Stimulated activated CD4-positive, alpha-beta T cell treated with anti-CD3 and anti-CD28 coated beads, Interleukin-1b, Interleukin-23, amount 100 ng/mL, for 1 hour (primary cell): ENCODE data around the gene SLC30A2.

Experiments
- DNase-seq, 2 donors: peaks; one replicate each; pipeline ENCODE4 v3.0.0-alpha.2; 2020; ENCODE audit warnings: low read depth in 2 of 2

Gene SLC30A2

DNA sequence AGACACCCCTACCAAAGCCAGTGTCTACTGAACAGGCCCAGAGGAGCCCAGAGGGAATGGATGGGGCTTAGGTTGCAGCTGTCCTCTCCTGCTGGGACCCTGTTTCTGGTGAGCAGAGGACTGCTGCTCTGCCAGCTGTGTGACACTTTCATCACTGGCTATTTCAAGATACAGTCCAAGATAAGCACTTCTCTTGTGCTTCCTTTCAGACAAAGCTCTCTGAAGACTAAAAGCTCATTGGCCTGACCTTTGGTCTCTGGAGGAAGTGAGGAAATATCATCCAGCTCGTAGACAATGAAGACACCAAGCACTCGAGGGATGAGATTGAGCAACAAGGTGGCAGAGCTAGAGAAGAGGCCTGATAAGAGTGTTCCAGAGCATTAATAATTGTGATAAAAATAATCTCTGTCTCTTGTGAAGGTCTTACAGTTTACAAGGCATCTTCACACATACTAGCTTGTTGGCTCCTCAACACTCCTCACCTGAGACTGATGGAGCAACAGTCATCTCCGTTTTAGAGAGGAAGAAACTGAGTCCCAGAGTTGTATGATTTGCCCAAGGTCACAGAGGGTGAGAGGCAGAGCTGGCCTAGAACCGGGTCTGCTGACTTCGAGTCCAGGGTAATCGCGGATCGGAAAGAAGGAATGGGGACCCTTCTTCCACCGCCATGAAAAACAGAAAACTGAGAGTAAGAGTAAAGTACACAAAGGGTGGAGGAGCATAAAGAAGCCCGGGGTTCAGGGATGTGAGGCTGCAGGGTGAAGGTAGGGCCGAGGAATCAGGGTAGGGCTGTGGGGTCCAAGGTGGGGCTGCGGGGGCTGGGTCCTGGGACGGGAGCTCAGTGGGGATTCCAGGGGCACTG, 48.7 kb downstream of the SLC30A2 start:
- DNase-seq, result no peak

DNA sequence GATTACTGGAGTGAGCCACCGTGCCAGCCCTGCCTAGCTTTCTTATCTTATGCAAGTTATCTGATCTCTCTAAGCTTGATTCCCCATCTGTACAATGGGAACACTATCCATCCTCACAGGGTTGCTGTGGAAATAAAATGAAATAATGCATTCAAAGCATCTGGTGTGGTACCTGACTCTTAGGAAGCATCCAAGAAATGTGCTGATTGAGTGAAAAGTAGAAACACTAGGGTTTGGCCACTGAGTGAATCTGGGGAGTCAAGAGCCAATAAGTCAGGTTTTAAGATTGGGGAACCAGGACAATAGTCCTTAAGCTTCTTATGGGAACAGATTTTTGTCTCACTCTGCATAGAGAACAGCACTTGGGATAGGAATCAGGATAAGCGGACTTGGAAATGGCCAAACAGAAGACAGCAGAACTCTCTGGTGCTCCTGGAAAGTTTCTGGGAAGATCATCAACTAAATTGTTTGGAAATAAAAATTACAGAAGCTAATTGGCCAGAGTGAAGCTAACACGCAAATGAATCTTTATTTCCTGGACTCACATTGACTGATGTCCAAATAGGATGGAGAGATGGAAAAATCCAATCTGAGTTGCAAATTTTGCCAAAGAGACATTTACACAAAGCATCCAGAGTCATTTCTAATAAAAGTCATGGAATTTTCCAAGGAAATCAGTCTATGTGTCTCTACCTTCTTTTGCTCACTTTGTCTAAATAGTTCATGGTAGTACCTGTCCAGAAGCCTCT, 51.3 kb downstream of the SLC30A2 start:
- no peak for DNase-seq

DNA sequence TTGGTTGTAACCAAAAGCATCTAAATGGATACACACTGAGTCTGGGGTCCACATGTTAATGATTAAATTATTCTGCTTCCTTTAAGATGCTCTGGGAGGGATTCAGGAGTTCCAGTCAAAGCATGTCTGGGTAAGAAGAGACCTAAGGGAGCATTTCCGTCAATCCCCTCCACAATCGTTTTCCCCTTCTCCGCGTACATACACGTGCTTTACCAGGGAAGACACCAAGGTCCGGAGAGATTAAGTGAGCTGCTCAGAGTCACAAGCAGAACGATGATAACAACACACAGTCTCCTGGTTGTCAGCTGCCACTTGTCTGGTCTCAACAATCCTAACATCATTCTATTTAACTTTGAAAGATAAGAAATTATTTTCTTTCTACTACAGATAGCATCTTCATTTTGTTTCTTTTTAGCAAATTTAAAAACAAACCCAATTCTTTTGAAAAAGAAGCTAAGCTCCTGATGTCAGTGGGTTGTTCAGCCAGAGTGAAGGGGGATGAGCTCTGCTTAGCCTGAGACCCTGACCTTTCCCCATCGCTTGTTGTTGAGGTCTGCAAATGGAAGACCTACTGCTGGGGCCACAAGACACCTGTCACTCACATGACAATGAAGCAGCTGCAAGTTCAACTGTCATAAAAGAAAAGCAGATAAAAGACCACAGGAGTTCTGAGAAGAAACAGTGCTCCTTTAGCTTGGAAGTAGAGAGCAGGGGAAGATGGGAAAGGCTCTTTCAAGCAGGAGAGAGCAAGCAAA, 52.5 kb downstream of the SLC30A2 start:
- no peak for DNase-seq

DNA sequence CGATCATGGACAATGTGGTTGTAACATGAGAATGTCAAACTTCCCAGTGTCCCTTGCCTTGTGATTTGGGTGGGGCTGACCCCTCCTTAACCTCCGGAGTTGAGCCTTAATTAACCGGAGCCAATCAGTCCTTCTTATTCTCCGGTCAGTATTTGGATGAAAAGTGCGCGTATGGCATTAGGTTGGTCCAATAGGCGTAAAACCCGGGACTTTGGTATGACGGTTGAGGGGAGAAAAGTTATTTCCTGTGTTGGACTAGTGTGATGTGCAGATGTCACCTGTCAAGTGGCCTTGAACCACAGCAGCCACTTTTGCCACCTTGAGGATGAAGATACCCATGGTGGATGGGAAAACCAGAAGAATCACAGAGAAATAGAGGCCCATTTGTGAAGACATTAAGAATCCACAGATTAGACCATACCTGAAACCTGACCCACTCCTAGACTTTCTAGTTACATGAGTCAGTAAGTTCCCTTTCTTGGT, 53.2 kb downstream of the SLC30A2 start:
- DNase-seq, result no peak

DNA sequence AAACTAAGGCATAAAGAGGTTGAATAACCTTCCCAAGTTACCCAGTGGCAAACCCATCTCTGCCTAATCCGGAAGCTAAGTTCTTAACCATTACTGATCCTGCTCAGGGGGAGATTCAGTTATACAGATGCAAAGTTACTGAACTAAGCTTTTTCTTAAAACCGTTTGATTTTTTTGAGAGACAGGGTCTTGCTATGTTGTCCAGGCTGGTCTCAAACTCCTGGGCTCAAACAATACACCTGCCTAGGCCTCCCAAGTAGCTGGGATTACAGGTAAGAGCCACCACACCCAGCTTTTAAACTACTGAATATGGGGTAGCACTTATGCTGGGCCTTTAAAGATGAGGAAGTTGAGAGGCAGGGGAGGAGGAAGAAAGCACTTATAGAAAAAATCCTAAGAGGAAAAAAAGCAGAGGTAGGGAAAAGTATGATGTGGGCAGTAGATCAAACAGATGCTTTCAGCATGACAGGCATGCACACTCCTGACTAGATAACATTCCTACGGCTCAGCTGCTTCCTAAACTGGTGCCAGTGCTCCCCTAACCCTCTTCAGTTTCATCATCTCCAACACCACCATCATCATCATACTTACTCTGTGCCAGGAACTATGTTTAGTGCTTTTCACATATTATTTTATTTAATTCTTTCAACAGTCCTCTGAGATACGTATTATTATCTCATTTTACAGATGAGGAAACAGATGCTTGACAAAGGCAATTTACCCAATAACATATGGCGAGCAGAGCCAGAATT, 53.8 kb downstream of the SLC30A2 start:
- DNase-seq, result no peak

DNA sequence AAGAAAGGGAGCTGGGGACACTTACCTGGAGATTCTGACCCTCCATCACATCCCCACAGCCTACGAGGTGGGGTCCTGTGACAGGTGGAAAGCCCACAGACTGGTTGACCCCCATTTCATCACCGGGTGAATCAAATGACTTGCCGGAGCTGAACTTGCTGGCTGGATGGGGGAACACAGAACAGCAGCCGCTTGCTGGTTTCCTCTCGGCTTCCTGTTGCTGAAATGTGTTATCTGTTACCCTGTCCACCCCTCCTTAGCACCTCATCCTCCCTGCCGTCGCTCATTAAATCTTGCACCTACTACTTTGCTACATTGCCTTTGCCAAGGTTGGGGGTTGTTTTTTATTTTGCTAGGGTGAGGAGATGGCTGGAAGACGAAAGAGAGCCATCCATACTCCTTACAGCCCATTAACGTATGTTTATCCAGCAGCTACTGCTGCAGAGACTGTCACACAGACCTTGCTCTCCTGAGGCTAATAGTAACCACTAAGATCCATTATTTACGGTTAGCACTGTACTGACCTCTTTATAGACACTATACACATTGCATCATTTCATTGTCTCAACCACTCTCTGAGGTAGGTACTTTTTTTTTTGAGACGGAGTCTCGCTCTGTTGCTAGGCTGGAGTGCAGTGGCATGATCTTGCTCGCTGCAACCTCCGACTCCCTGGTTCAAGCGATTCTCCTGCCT, 55.1 kb downstream of the SLC30A2 start:
- DNase-seq, result peak in 1 of 2 donors; percentile 16

DNA sequence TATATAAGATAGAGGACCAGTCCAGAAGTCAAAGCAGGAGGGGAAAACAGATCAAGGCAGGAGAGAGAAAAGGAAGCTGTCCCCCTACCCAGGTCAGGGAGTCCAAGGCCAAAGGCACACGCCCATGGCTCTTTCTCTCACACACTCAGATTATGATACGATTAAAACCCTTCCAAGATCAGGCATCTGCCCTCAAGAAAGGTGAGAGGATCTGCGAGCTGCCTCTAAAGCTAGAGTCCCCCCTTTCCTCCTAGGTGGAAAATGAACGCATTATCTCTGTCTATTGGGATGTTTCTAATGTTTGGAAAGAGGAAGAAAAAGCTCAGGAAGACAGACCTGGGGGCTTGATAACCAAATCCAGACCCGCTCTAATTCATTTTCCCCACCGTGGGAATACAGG, 55.7 kb downstream of the SLC30A2 start:
- DNase-seq, result no peak

DNA sequence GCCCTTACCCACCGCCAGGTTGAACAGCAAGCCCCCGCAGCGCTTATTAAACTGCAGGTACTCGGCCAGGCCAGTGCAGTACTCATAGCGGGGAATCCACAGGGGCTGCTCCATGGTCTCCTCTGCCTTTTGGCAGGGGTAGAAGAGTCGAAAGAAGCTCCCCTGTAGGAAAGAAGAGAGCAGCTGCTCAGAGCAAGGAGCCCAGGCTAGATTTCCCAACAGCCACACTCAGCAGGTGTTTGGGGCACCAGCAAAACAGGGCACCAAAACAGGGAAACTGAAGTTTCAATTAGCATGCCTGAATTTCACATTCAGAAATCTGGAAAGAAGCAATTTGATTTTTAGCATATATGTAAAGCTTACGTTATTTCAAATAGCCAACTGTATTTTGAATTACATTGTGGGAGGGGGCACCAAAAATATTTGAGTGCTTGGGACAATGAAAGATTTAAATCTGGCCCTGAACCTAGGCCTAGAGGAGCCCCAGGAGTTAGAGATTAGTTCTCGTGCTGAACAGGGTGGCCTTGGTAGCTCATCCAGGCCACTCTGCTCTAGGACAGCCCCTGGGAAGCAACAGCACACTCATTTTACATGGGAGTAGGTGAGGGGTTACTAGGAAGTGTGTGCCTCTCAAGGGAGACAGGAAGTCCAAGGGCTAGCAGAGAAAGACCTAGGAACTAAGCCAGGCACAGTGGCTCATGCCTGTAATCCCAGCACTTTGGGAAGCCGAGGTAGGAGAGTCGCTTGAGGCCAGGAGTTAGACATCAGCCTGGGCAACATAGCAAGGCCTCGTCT, 56.3 kb downstream of the SLC30A2 start:
- DNase-seq, result no peak

DNA sequence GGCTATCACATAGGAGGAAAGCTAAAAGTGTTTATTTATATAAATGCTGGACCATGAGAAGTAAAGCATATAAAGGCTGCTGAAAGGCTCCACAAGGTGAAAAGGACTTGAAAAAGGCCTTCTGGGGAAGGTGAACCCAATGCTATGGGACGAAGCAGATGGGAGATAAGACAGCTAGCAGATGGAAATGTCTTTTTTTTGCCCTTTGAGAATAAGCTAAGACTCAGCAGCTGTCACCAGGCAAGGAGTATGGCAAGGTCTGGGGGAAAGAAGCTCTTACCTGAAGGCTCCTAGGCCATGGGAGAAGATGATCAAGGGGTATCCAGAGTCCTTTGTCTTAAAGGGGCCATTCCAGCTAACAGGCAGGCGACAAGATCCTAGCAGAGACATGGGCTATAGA, 58.0 kb downstream of the SLC30A2 start:
- no peak for DNase-seq
